Ovary (tissue), 9 donors: ENCODE data around the gene PKD1. TPM values are rescaled to one million over a fixed set of nuclear protein-coding genes. Genes with fewer than 3 reads are reported as not detected.

ENCODE experiments used
- DNase-seq, 5 donors: peaks; one replicate each; pipeline ENCODE4 v3.0.0-alpha.2; 2019 to 2020
- H3K27ac ChIP-seq, 2 donors: fragments of 200-600 bp; one replicate each; pipeline versions ENCODE4 v1.5.1 to v1.8.0; 2019 to 2022
- H3K27me3 ChIP-seq: fragments of 200-600 bp; one replicate; pipeline ENCODE4 v1.8.0; 2022
- H3K36me3 ChIP-seq: fragments of 200-600 bp; sonication (generic); one replicate; pipeline ENCODE4 v1.5.1; 2019
- H3K4me1 ChIP-seq: one replicate; pipeline ENCODE4 v1.8.1; 2013; ENCODE audit warnings: mild to moderate bottlenecking, moderate library complexity; ENCODE audit not compliant: insufficient read depth
- H3K4me3 ChIP-seq: fragments of 200-600 bp; sonication (generic); one replicate; pipeline ENCODE4 v1.5.1; 2017
- H3K9me3 ChIP-seq, 2 donors: fragments of 200-600 bp in 1 of 2; sonication (generic) in 1 of 2; one replicate each; pipeline versions ENCODE4 v1.5.1 to v1.8.1; 2013 to 2019; ENCODE audit warnings: mild to moderate bottlenecking in 1 of 2, moderate library complexity in 1 of 2
- EP300 ChIP-seq: sonication (generic); formaldehyde crosslinking; IDR thresholded peaks from one replicate; pipeline ENCODE4 v1.6.1; 2017; ENCODE audit warnings: antibody characterized with exemption
- POLR2A ChIP-seq: fragments of 450-650 bp; IDR thresholded peaks from one replicate; pipeline ENCODE4 v1.6.1; 2017; ENCODE audit warnings: antibody characterized with exemption, mild to moderate bottlenecking, moderate library complexity
- WGBS, 3 donors: extraction: QIAGEN DNeasy Blood & Tissue Kit in 1 of 3; methylation state at CpG; one replicate each; pipeline versions ENCODE4 v1.1.5 to v1.1.7; 2013 to 2017; 5-methylcytosine and 5-hydroxymethylcytosine counted together
- intact Hi-C, 4 donors: fragments of 100-400 bp; cut with DNase I; formaldehyde crosslinking; loops; one replicate each; pipeline versions ENCODE4 v1.11.0 to v1.15.1; 2022 to 2023
- polyA plus RNA-seq, 2 donors: library from polyadenylated mRNA; stranded (reverse); fragments of 200-250 nt in 1 of 2; fragments of 350-450 nt in 1 of 2; fragmentation: Illumina TruSeq in 1 of 2; extraction: RNeasy Lipid Tissue Mini Kit (QIAGEN cat#74804) in 1 of 2; gene quantifications; one replicate each; pipeline ENCODE4 v1.2.3, GENCODE V29; 2013 to 2014
- total RNA-seq, 7 donors: library from RNA; depleted of rRNA in 2 of 7; stranded (reverse); fragments of >200 nt in 2 of 7; fragmentation: NEBNext Ultra II Directional in 3 of 7; extraction: Animal tissue kit (Norgen Biotek cat#: 25700) in 3 of 7; gene quantifications; one replicate each; pipeline versions ENCODE4 v1.1.0 to v1.2.4, GENCODE V29; 2016 to 2023
- TF ChIP-seq, protein P1 (sequence below), 3 donors: fragments of 450-650 bp in 2 of 3; fragments of 200-600 bp in 1 of 3; IDR thresholded peaks; one replicate each; pipeline versions ENCODE4 v1.5.1 to v1.8.0; 2016 to 2022; ENCODE audit warnings: antibody characterized with exemption in 3 of 3, mild to moderate bottlenecking in 1 of 3
- donor health status: DM: no; HTN: no; CAD: no; lungs with moderate emphysema.
- donor health status: DM: no; HTN: no; CAD: no.
- donor health status: Bipolar disorder and iron deficiency.
- donor health status: DM: yes; HTN: yes; CAD: no.
- donor health status: DM: no; HTN: no; CAD: no.
- donor health status: DM: yes; HTN: yes; CAD: no.

The PKD1 gene
- total and polyA plus RNA-seq, 9 donors: 8.7 to 203 (median 129) TPM

GRCh38 chr16:2085669-2086068 is 50.0 kb downstream of the PKD1 start:
- no peaks in the 10 kb centered on the region for H3K9me3 ChIP-seq
- no peak for TF ChIP-seq EP300
- TF ChIP-seq, protein P1, sequence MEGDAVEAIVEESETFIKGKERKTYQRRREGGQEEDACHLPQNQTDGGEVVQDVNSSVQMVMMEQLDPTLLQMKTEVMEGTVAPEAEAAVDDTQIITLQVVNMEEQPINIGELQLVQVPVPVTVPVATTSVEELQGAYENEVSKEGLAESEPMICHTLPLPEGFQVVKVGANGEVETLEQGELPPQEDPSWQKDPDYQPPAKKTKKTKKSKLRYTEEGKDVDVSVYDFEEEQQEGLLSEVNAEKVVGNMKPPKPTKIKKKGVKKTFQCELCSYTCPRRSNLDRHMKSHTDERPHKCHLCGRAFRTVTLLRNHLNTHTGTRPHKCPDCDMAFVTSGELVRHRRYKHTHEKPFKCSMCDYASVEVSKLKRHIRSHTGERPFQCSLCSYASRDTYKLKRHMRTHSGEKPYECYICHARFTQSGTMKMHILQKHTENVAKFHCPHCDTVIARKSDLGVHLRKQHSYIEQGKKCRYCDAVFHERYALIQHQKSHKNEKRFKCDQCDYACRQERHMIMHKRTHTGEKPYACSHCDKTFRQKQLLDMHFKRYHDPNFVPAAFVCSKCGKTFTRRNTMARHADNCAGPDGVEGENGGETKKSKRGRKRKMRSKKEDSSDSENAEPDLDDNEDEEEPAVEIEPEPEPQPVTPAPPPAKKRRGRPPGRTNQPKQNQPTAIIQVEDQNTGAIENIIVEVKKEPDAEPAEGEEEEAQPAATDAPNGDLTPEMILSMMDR (IDR thresholded peaks at IDR 0.05): no peak
- no peak for TF ChIP-seq POLR2A
- no peaks in the 10 kb centered on the region for H3K27me3 ChIP-seq
- intact Hi-C loops: no loop called here
- H3K27ac ChIP-seq: no peak overlapping the region
- no peak overlapping the region for H3K4me3 ChIP-seq
- DNase-seq: no peak
- H3K36me3 ChIP-seq: no peaks in the 10 kb centered on the region
- whole genome bisulfite sequencing, 3 donors: 60 to 66% (median 61%) methylated on average over 13 to 14 of the region's 14 CpGs
- peaks cover 8% of the 10 kb centered on the region for H3K4me1 ChIP-seq

DNA sequence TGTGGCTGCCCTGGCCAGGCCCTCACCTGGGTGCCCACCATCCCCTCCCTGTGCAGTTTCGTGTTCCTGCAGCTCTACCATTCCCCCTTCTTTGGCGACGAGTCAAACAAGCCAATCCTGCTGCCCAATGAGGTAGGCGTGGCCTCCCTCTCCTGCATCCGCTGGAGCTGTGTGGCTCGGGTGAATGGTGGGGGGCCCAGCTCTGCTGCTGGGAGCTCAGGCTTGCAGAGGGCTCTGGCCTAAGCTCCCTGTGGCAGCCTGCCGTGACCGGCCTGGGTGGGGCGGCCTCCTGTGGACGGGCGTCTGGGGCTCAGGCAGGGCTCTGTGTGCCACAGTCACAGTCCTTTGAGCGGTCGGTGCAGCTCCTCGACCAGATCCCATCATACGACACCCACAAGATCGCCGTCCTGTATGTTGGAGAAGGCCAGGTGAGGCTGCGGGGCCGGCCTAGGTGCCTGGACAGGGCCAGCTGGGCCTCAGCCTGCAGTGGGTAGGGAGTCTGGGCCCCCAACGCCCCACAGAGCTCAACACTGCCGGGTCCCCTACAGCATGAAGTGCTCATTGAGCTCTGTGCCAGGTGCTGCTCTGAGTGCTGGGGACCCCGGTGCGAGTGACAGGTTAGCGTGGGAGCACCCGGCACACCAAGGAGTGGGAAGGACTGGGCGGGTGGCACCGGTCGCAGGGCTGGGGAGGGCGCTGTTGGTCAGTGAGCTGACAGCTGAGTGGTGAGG is 50.6 kb downstream of the PKD1 start:
- no peak for DNase-seq
- no peaks in the 10 kb centered on the region for H3K36me3 ChIP-seq
- intact Hi-C loops: no loop called here
- 88 to 95% (median 89%) methylated on average over 21 to 29 of the region's 29 CpGs for WGBS, 3 donors
- no peak overlapping the region for H3K4me3 ChIP-seq
- no peaks in the 10 kb centered on the region for H3K9me3 ChIP-seq
- H3K4me1 ChIP-seq: peaks cover 8% of the 10 kb centered on the region
- no peak overlapping the region for H3K27ac ChIP-seq
- TF ChIP-seq POLR2A (no peak), EP300 (no peak)
- TF ChIP-seq, protein P1 (IDR thresholded peaks at IDR 0.05): no peak
- H3K27me3 ChIP-seq: no peaks in the 10 kb centered on the region

- H3K27ac ChIP-seq: no peak overlapping the region
- H3K4me1 ChIP-seq: peaks cover 8% of the 10 kb centered on the region
- DNase-seq: no peak
- intact Hi-C loops: no loop called here
- H3K27me3 ChIP-seq: no peaks in the 10 kb centered on the region
- no peaks in the 10 kb centered on the region for H3K9me3 ChIP-seq
- H3K36me3 ChIP-seq: no peaks in the 10 kb centered on the region
- WGBS, 3 donors: 89 to 90% (median 89%) methylated on average over 30 to 44 of the region's 44 CpGs
- TF ChIP-seq, protein P1 (IDR thresholded peaks at IDR 0.05): no peak
- TF ChIP-seq EP300 (no peak), POLR2A (no peak)
- no peak overlapping the region for H3K4me3 ChIP-seq
Measured at GRCh38 chr16:2083876-2084780, 51.6 kb downstream of the PKD1 start.

DNA sequence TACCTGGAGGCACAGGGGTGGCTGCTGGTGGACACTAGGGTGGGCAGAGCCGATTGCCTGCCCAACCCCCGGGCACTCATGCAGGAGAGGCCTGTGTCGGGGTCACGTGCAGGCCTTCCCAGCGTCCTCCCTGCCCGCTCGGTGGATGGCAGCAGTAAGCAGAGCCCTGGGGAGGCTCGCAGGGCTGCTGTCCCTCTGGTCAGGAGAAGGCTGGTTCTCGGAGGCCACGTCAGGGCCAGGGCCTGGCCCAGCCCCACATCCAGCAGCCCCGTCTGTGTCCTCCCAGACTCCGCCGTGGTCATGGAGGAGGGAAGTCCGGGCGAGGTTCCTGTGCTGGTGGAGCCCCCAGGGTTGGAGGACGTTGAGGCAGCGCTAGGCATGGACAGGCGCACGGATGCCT is 52.3 kb downstream of the PKD1 start:
- Histone ChIP-seq H3K36me3 (no peaks in the 10 kb centered on the region), H3K4me1 (peaks cover 8% of the 10 kb centered on the region), H3K9me3 (no peaks in the 10 kb centered on the region), H3K4me3 (no peak overlapping the region), H3K27ac (peak overlapping the region; percentile 14 to 62), H3K27me3 (no peaks in the 10 kb centered on the region)
- intact Hi-C loops: no loop called here
- 66 to 80% (median 67%) methylated on average over 19 of the region's 19 CpGs for WGBS, 3 donors
- TF ChIP-seq EP300 (no peak), POLR2A (no peak)
- TF ChIP-seq, protein P1 (IDR thresholded peaks at IDR 0.05): no peak
- DNase-seq: no peak
